Esophagus (tissue), 2 donors: Measurements from ENCODE around the gene ROBO3. TPM values are rescaled to one million over a fixed set of nuclear protein-coding genes. Genes with fewer than 3 reads are reported as not detected.

Experiments used
- H3K27ac ChIP-seq, 2 donors: one replicate each; pipeline ENCODE4 v1.5.1; 2013; ENCODE audit warnings: low read depth in 2 of 2, mild to moderate bottlenecking in 2 of 2, inconsistent platforms in 1 of 2, low read length in 1 of 2, moderate library complexity in 1 of 2
- H3K27me3 ChIP-seq, 2 donors: one replicate each; pipeline ENCODE4 v1.6.1; 2013; ENCODE audit warnings: low read length in 2 of 2, control low read depth in 1 of 2, mild to moderate bottlenecking in 1 of 2; ENCODE audit not compliant: insufficient read depth in 2 of 2, control insufficient read depth in 1 of 2
- H3K36me3 ChIP-seq, 2 donors: one replicate each; pipeline ENCODE4 v1.6.1; 2013; ENCODE audit warnings: low read length in 1 of 2; ENCODE audit not compliant: control insufficient read depth in 2 of 2, insufficient read depth in 2 of 2
- H3K4me1 ChIP-seq, 2 donors: one replicate each; pipeline ENCODE4 v1.6.1; 2013; ENCODE audit warnings: low read length in 1 of 2; ENCODE audit not compliant: control insufficient read depth in 2 of 2, insufficient read depth in 2 of 2
- H3K4me3 ChIP-seq, 2 donors: one replicate each; pipeline ENCODE4 v1.5.1; 2013; ENCODE audit warnings: low read length in 2 of 2, mild to moderate bottlenecking in 2 of 2, low read depth in 1 of 2, moderate library complexity in 1 of 2
- H3K9me3 ChIP-seq, 2 donors: one replicate each; pipeline ENCODE4 v1.6.1; 2013; ENCODE audit warnings: mild to moderate bottlenecking in 2 of 2, low read depth in 1 of 2, low read length in 1 of 2, moderate library complexity in 1 of 2; ENCODE audit not compliant: control insufficient read depth in 2 of 2, insufficient read depth in 1 of 2
- WGBS, 2 donors: extraction: QIAGEN DNeasy Blood & Tissue Kit; methylation state at CpG; one replicate each; pipeline ENCODE4 v1.1.7; 2013; 5-methylcytosine and 5-hydroxymethylcytosine counted together
- polyA plus RNA-seq, 2 donors: library from polyadenylated mRNA; stranded (reverse); fragments of 200-250 nt; gene quantifications; one replicate each; pipeline ENCODE4 v1.2.3, GENCODE V29; 2013
- donor health status: healthy with polysubstance abuse.
- donor health status: Bipolar disorder and iron deficiency.

Gene ROBO3
- polyA plus RNA-seq, 2 donors: 8.6 to 20.6 TPM

DNA sequence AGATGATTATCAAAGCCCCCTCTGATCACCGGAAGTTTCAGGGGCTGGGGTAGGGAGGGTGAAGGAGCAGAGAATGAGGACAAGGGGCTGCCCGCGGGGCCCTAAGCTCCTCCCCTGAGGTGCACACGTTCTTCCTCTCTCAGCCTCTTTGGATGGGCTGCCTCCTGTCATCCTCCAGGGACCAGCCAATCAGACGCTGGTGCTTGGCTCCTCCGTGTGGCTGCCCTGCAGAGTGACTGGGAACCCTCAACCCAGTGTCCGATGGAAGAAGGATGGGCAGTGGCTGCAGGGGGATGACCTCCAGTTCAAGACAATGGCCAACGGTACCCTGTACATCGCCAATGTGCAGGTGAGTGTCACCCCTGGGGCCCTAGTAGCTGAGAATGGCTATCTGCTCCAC, 7.5 kb downstream of the ROBO3 start:
- Histone ChIP-seq H3K4me1 (peaks cover 0 to 9% of the 10 kb centered on the region in 2 donors), H3K36me3 (no peaks in the 10 kb centered on the region), H3K4me3 (no peak overlapping the region), H3K27me3 (peaks cover 4 to 10% of the 10 kb centered on the region in 2 donors), H3K27ac (no peak overlapping the region), H3K9me3 (no peaks in the 10 kb centered on the region)
- 22 to 24% methylated on average over 9 of the region's 9 CpGs for WGBS, 2 donors

GRCh38 chr11:124873951-124874350, 8.7 kb downstream of the ROBO3 start:
- WGBS, 2 donors: 77 to 85% methylated on average over 8 of the region's 8 CpGs
- Histone ChIP-seq H3K27ac (no peak overlapping the region), H3K4me1 (peaks cover 0 to 7% of the 10 kb centered on the region in 2 donors), H3K4me3 (no peak overlapping the region), H3K27me3 (peaks cover 0 to 4% of the 10 kb centered on the region in 2 donors), H3K36me3 (no peaks in the 10 kb centered on the region), H3K9me3 (no peaks in the 10 kb centered on the region)

- Histone ChIP-seq H3K4me1 (peaks cover 0 to 7% of the 10 kb centered on the region in 2 donors), H3K9me3 (no peaks in the 10 kb centered on the region), H3K27ac (no peak overlapping the region), H3K36me3 (no peaks in the 10 kb centered on the region), H3K27me3 (no peaks in the 10 kb centered on the region), H3K4me3 (no peak overlapping the region)
- WGBS, 2 donors: 94% methylated on average over 7 of the region's 7 CpGs
Measured at GRCh38 chr11:124874571-124875255, 9.5 kb downstream of the ROBO3 start.

- Histone ChIP-seq H3K4me1 (peaks cover 0 to 11% of the 10 kb centered on the region in 2 donors), H3K36me3 (no peaks in the 10 kb centered on the region), H3K9me3 (no peaks in the 10 kb centered on the region), H3K27me3 (no peaks in the 10 kb centered on the region), H3K4me3 (no peak overlapping the region), H3K27ac (no peak overlapping the region)
- WGBS, 2 donors: 48 to 61% methylated on average over 3 of the region's 3 CpGs
Measured at GRCh38 chr11:124875401-124875800, 10.2 kb downstream of the ROBO3 start.

DNA sequence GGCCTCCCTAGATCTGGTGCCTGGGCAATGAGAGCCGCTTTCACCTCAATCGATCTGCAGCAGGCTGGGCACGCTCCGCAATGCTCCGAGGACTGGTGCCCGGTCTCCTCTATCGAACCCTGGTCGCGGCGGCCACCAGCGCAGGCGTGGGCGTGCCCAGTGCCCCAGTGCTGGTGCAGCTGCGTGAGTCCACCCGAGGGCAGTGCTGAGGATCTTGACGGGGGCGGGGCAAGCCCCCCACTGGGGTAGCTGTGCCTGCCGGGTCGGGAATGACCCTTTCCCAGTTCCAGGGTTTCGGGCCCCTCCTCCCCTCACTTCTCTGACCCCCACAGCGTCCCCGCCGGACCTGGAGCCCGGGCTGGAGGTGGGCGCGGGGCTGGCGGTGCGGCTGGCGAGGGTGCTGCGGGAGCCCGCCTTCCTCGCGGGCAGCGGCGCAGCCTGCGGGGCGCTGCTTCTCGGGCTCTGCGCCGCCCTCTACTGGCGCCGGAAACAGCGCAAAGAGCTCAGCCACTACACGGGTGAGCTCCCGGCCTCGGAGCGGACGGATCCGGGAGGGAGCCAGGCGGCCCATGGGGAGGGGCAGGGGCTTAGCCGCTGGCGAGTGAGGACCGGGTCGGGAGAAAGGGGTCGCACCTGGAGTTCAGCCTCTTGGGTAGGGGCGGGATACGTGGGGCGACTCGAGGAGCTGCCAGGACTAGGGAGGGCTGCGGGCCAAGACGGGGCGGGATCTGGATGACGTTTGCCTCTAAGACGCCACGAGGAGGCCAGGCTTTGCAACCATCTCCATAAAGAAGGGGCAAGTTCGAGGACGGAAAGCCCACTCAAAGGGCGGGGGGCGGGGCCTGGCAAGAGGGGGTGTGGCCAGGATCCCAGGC, 10.9 kb downstream of the ROBO3 start:
- H3K27me3 ChIP-seq: no peaks in the 10 kb centered on the region
- H3K27ac ChIP-seq: peak overlapping the region; percentile 85 to 93

DNA sequence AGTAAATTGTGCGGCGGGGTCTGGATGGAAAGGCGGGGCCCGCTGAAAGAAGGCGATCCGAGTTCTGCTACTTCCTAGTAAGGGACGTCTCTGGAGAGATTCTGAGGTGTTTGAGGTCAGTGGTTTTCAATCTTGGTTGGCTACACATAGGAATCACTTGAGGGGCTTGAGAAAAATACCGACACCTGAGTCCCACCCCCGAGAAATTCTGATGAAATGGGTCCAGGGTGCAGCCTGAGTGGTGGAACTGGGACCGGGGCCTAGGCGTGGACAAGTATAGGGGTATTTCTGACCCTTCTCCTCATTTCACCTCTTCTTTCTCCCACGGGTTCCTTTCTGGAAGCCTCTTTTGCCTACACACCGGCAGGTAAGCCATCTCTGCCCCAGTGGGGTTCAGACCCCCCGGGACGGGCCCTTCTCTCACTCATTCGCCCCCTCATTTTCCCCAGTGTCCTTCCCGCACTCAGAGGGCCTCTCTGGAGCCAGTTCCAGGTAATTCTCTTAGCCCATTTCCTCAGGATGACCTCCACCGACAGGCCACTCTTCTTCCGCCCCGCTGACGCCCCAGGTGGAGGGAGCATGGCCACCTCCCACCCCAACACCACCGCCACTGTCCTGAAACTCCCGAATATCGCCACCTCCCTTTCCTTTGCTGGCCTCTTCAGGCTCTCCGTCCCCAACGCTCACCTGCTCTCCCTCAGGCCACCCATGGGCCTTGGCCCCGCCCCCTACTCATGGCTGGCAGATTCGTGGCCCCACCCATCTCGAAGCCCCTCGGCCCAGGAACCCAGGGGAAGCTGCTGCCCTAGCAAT, 11.8 kb downstream of the ROBO3 start:
- Histone ChIP-seq H3K9me3 (no peaks in the 10 kb centered on the region), H3K27me3 (no peaks in the 10 kb centered on the region), H3K27ac (peak overlapping the region; percentile 85 to 93), H3K4me3 (peak overlapping the region; percentile 50 to 67), H3K4me1 (peaks cover 0 to 11% of the 10 kb centered on the region in 2 donors), H3K36me3 (no peaks in the 10 kb centered on the region)
- WGBS, 2 donors: 23 to 26% methylated on average over 30 of the region's 30 CpGs

More for the DNA sequence above, 10.9 kb downstream of the ROBO3 start:
- WGBS, 2 donors: 1 to 2% methylated on average over 69 of the region's 69 CpGs
- Histone ChIP-seq H3K36me3 (no peaks in the 10 kb centered on the region), H3K4me3 (peak overlapping the region; percentile 50 to 67), H3K9me3 (no peaks in the 10 kb centered on the region), H3K4me1 (peaks cover 0 to 11% of the 10 kb centered on the region in 2 donors)

DNA sequence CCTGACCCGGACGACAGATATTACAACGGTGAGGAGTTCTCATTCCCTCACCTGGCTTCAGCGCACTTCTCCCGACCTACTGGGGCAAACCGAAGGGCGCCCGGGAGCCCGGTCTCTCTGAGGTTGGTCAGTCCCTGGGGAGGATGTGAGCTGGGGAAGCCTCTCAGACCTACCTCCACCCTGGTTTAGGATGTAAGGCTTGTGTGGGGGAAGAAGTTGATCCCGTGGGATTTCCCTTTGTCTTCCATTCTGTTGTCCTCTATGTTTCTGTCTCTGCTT, 12.3 kb downstream of the ROBO3 start:
- Histone ChIP-seq H3K4me1 (peaks cover 0 to 11% of the 10 kb centered on the region in 2 donors), H3K27ac (peak overlapping the region in 1 of 2 donors; percentile 5), H3K9me3 (no peaks in the 10 kb centered on the region), H3K27me3 (no peaks in the 10 kb centered on the region), H3K36me3 (no peaks in the 10 kb centered on the region), H3K4me3 (peak overlapping the region in 1 of 2 donors; percentile 50)
- 56 to 57% methylated on average over 10 of the region's 10 CpGs for WGBS, 2 donors

DNA sequence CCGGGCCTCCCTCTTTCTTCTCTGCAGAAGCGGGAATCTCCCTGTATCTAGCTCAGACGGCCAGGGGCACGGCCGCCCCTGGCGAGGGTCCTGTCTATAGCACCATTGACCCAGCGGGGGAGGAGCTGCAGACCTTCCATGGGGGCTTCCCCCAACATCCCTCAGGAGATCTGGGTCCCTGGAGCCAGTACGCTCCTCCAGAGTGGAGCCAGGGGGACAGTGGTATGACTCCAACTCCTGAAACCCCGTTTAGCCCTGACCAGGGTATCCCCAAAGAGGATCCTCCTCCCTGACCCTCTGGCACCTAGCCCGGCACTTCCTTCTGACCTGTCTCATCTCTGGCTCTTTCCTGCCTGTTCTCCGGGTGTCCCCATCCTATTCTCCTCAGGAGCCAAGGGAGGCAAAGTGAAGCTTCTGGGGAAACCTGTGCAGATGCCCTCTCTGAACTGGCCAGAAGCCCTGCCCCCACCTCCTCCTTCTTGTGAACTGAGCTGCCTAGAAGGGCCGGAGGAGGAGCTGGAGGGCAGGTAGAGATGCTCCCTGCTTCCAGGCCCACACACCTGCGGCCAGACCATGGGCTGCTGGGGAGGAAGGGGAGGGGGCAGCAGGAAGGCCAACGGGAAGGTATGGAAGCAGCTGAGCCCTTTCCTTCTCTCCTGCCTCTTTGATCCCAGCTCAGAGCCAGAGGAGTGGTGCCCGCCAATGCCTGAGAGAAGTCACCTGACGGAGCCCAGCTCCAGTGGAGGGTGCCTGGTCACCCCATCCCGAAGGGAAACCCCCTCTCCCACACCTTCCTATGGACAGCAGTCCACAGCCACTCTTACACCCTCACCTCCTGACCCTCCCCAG, 12.9 kb downstream of the ROBO3 start:
- no peak overlapping the region for H3K27ac ChIP-seq
- no peaks in the 10 kb centered on the region for H3K27me3 ChIP-seq
- no peak overlapping the region for H3K4me3 ChIP-seq
- peaks cover 0 to 11% of the 10 kb centered on the region in 2 donors for H3K4me1 ChIP-seq
- no peaks in the 10 kb centered on the region for H3K9me3 ChIP-seq
- H3K36me3 ChIP-seq: no peaks in the 10 kb centered on the region
- WGBS, 2 donors: 70 to 71% methylated on average over 17 of the region's 17 CpGs
